ENCODE results near the gene MYCBP. TPM values are rescaled to one million over a fixed set of nuclear protein-coding genes. Genes with fewer than 3 reads are reported as not detected.

The MYCBP gene
- total RNA-seq, 1 experiment from 2014 or later = 17.4 TPM

DNA sequence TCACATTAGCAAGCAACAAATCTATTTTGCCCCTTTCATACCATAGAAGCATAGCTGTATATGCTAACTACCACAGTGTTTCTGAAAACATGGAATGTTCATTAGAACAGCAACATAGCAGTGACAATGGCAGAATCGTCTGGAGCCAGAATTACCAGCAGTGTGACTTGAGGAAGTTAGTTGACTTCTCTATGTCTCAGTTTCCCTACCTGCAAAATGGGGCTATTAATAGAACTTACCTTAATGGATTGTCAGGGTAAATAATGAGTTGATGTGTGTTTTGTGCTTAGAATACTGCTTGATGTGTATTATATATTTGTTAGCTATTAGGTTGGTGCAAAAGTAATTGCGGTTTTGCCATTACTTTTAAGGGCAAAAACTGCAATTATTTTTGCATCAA is 23.0 kb upstream of the MYCBP start:
- in situ Hi-C loops (cut with HindIII; ENCODE audit: low pct_unique_long_range_greater_than_20kb, low sequenced_read_pairs) = no loop called here
- ATAC-seq (no peak), DNase-seq (ENCODE audit: low read depth, low spot score) (no peak)

DNA sequence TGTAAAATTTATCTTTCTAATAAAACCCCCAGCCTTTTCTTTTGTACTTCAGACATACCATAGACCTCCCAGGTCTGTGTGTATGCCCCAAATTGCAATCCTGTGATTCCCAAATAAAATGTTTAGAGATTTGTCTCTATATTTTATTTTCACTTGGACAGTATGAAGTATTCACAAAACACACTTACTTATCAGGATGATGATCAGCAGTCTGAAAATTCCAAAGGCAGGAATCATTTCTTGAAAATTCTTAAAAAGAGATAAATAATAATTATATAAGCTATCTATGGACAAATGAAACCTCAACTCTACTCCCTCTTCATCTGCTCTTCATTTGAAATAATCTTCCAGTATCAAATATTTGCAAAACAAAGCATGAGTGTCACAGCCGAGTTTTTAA is 19.8 kb upstream of the MYCBP start:
- no peaks in the 10 kb centered on the region for H3K27me3 ChIP-seq (ENCODE audit: control insufficient read depth, insufficient read depth, low read length)
- no peaks in the 10 kb centered on the region for H3K9me3 ChIP-seq (ENCODE audit: control insufficient read depth, insufficient read depth, low read depth, low read length)
- ChIA-PET CTCF (no interaction called here), POLR2A (no interaction called here)
- ATAC-seq (no peak), DNase-seq (ENCODE audit: low read depth, low spot score) (no peak)
- no TSS peak for BruUV-seq (replicated peaks)
- H3K36me3 ChIP-seq (ENCODE audit: control insufficient read depth, insufficient read depth, low read length) = no peaks in the 10 kb centered on the region
- in situ Hi-C loops (cut with HindIII; ENCODE audit: low pct_unique_long_range_greater_than_20kb, low sequenced_read_pairs) (no loop called here), intact Hi-C loops (cut with micrococcal nuclease; ENCODE audit: unreplicated experiment) (no loop called here)
- H3K4me3 ChIP-seq (ENCODE audit: low read depth in 2 of 2, low read length in 2 of 2) = no peak overlapping the region
- H3K27ac ChIP-seq (ENCODE audit: low read length) = no peak overlapping the region
- TF ChIP-seq POLR2AphosphoS5 (IDR thresholded peaks at IDR 0.05; ENCODE audit: low read depth, low read length) = no peak
- TF ChIP-seq, protein P1, sequence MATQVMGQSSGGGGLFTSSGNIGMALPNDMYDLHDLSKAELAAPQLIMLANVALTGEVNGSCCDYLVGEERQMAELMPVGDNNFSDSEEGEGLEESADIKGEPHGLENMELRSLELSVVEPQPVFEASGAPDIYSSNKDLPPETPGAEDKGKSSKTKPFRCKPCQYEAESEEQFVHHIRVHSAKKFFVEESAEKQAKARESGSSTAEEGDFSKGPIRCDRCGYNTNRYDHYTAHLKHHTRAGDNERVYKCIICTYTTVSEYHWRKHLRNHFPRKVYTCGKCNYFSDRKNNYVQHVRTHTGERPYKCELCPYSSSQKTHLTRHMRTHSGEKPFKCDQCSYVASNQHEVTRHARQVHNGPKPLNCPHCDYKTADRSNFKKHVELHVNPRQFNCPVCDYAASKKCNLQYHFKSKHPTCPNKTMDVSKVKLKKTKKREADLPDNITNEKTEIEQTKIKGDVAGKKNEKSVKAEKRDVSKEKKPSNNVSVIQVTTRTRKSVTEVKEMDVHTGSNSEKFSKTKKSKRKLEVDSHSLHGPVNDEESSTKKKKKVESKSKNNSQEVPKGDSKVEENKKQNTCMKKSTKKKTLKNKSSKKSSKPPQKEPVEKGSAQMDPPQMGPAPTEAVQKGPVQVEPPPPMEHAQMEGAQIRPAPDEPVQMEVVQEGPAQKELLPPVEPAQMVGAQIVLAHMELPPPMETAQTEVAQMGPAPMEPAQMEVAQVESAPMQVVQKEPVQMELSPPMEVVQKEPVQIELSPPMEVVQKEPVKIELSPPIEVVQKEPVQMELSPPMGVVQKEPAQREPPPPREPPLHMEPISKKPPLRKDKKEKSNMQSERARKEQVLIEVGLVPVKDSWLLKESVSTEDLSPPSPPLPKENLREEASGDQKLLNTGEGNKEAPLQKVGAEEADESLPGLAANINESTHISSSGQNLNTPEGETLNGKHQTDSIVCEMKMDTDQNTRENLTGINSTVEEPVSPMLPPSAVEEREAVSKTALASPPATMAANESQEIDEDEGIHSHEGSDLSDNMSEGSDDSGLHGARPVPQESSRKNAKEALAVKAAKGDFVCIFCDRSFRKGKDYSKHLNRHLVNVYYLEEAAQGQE (IDR thresholded peaks at IDR 0.05; ENCODE audit: insufficient read depth in 1 of 2, low read depth in 2 of 2, low read length in 1 of 2) = no peak
- no peak for TF ChIP-seq SIN3A (IDR thresholded peaks at IDR 0.05; ENCODE audit: borderline replicate concordance, insufficient read depth, low read depth, low read length)
- TF ChIP-seq, protein P2, sequence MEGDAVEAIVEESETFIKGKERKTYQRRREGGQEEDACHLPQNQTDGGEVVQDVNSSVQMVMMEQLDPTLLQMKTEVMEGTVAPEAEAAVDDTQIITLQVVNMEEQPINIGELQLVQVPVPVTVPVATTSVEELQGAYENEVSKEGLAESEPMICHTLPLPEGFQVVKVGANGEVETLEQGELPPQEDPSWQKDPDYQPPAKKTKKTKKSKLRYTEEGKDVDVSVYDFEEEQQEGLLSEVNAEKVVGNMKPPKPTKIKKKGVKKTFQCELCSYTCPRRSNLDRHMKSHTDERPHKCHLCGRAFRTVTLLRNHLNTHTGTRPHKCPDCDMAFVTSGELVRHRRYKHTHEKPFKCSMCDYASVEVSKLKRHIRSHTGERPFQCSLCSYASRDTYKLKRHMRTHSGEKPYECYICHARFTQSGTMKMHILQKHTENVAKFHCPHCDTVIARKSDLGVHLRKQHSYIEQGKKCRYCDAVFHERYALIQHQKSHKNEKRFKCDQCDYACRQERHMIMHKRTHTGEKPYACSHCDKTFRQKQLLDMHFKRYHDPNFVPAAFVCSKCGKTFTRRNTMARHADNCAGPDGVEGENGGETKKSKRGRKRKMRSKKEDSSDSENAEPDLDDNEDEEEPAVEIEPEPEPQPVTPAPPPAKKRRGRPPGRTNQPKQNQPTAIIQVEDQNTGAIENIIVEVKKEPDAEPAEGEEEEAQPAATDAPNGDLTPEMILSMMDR (IDR thresholded peaks at IDR 0.05) = no peak
- TF ChIP-seq TCF7L2 (IDR thresholded peaks at IDR 0.05; ENCODE audit: low read depth, low read length) = no peak
- no peaks in the 10 kb centered on the region for H3K4me1 ChIP-seq (ENCODE audit: control insufficient read depth, insufficient read depth, low read length)

More for the DNA sequence above, 23.0 kb upstream of the MYCBP start:
- no peaks in the 10 kb centered on the region for H3K36me3 ChIP-seq (ENCODE audit: control insufficient read depth, insufficient read depth, low read length)
- POLR2A ChIA-PET = no interaction called here
- BruUV-seq (replicated peaks) = no TSS peak
- no peak overlapping the region for H3K27ac ChIP-seq (ENCODE audit: low read length)
- CTCF ChIA-PET = no interaction called here
- H3K27me3 ChIP-seq (ENCODE audit: control insufficient read depth, insufficient read depth, low read length) = no peaks in the 10 kb centered on the region
- no peak overlapping the region for H3K4me3 ChIP-seq (ENCODE audit: low read depth in 2 of 2, low read length in 2 of 2)
- TF ChIP-seq POLR2AphosphoS5 (IDR thresholded peaks at IDR 0.05; ENCODE audit: low read depth, low read length) (no peak), TCF7L2 (IDR thresholded peaks at IDR 0.05; ENCODE audit: low read depth, low read length) (no peak), SIN3A (IDR thresholded peaks at IDR 0.05; ENCODE audit: borderline replicate concordance, insufficient read depth, low read depth, low read length) (no peak)
- TF ChIP-seq, protein P2 (IDR thresholded peaks at IDR 0.05) = no peak
- intact Hi-C loops (cut with micrococcal nuclease; ENCODE audit: unreplicated experiment) = no loop called here
- no peaks in the 10 kb centered on the region for H3K4me1 ChIP-seq (ENCODE audit: control insufficient read depth, insufficient read depth, low read length)
- no peaks in the 10 kb centered on the region for H3K9me3 ChIP-seq (ENCODE audit: control insufficient read depth, insufficient read depth, low read depth, low read length)
